H1 (cell line): ENCODE data around the gene NELFB.

ENCODE experiments used
- ASH2L ChIP-seq: fragments of 200-600, 300-600 bp; sonication (generic); IDR thresholded peaks from one replicate; pipeline ENCODE4 v1.7.1; 2017; ENCODE audit warnings: low read length
- CBX8 ChIP-seq: fragments of 300-800, 300-1000 bp; sonication (generic); IDR thresholded peaks from 2 replicates; pipeline ENCODE4 v1.7.1; 2016; ENCODE audit warnings: low read depth, low read length, borderline replicate concordance
- CTBP2 ChIP-seq: IDR thresholded peaks from 2 replicates; pipeline ENCODE4 v1.7.0; 2011; ENCODE audit warnings: borderline replicate concordance, mild to moderate bottlenecking, moderate library complexity, mixed read lengths, low read length; ENCODE audit not compliant: insufficient read depth, insufficient read length
- CTCF ChIP-seq, 3 experiments: IDR thresholded peaks; 1 replicate in 2 of 3; 2 replicates in 1 of 3; pipeline versions ENCODE4 v1.5.1 to v1.6.1; 2011; ENCODE audit warnings: low read length in 3 of 3, mild to moderate bottlenecking in 3 of 3, inconsistent platforms in 2 of 3, low read depth in 1 of 3, moderate library complexity in 1 of 3; ENCODE audit not compliant: insufficient read depth in 1 of 3; ENCODE audit errors: control extremely low read depth in 1 of 3
- EP300 ChIP-seq, 2 experiments: IDR thresholded peaks; 1 replicate in 1 of 2; 2 replicates in 1 of 2; pipeline ENCODE4 v1.6.1; 2011 to 2012; ENCODE audit warnings: low read depth in 2 of 2, low read length in 2 of 2, mild to moderate bottlenecking in 2 of 2, borderline replicate concordance in 1 of 2, inconsistent platforms in 1 of 2, moderate library complexity in 1 of 2
- KDM5A ChIP-seq: fragments of 200-600 bp; IDR thresholded peaks from 2 replicates; pipeline ENCODE4 v1.7.1; 2012; ENCODE audit warnings: mild to moderate bottlenecking, low read length, inconsistent platforms, mixed read lengths
- POLR2A ChIP-seq, 2 experiments: IDR thresholded peaks; 1 replicate in 1 of 2; 2 replicates in 1 of 2; pipeline ENCODE4 v1.6.1; 2011; ENCODE audit warnings: low read depth in 2 of 2, low read length in 2 of 2, mild to moderate bottlenecking in 2 of 2; ENCODE audit errors: control extremely low read depth in 1 of 2
- POLR2AphosphoS5 ChIP-seq: IDR thresholded peaks from 2 replicates; pipeline ENCODE4 v1.6.1; 2011; ENCODE audit warnings: low read depth, low read length
- SP2 ChIP-seq: IDR thresholded peaks from 2 replicates; pipeline ENCODE4 v1.6.1; 2012; ENCODE audit warnings: mild to moderate bottlenecking, low read length, inconsistent platforms
- TAF1 ChIP-seq: IDR thresholded peaks from 2 replicates; pipeline ENCODE4 v1.6.1; 2011; ENCODE audit warnings: mild to moderate bottlenecking, low read depth, low read length
- YY1 ChIP-seq: IDR thresholded peaks from 2 replicates; pipeline ENCODE4 v1.6.1; 2011; ENCODE audit warnings: low read depth, mild to moderate bottlenecking, low read length

- TF ChIP-seq CBX8 = no peak
- no peak for TF ChIP-seq POLR2A (IDR thresholded peaks at IDR 0.05; ENCODE audit: control extremely low read depth in 1 of 2, low read depth in 2 of 2, low read length in 2 of 2)
- TF ChIP-seq POLR2AphosphoS5 = no peak
- no peak for TF ChIP-seq SP2
- TF ChIP-seq KDM5A = no peak
- no peak for TF ChIP-seq CTCF (IDR thresholded peaks at IDR 0.05; ENCODE audit: control extremely low read depth in 1 of 3, insufficient read depth in 1 of 3, low read depth in 1 of 3, low read length in 3 of 3)
- TF ChIP-seq ASH2L = no peak
- no peak for TF ChIP-seq EP300 (IDR thresholded peaks at IDR 0.05; ENCODE audit: borderline replicate concordance in 1 of 2, low read depth in 2 of 2, low read length in 2 of 2)
- no peak for TF ChIP-seq CTBP2
- TF ChIP-seq TAF1 = no peak
- TF ChIP-seq YY1 = no peak
These were observed 58.9 kb downstream of the NELFB start for GRCh38 chr9:137313956-137314560.
